PC-3 (cell line): Measurements from ENCODE around the gene GPSM3. TPM values are rescaled to one million over a fixed set of nuclear protein-coding genes. Genes with fewer than 3 reads are reported as not detected.

Experiments
- ATAC-seq: fragments of 200-7000 bp; cut with Tn5 transposase; 2 replicates; pipeline ENCODE4 v1.9.1; 2020; ENCODE audit warnings: mild to moderate bottlenecking, moderate library complexity
- BruUV-seq: library from RNA; stranded (reverse); fragments of 400-500 nt; replicated peaks from 2 replicates; lab custom pipeline; 2021; lab: Mats Ljungman, UMichigan
- CTCF ChIA-PET: fragments of 300-600 bp; sonication (Branson Sonifier 250); formaldehyde crosslinking; loops from one replicate; lab custom pipeline; 2022; ENCODE audit warnings: antibody characterized with exemption; lab: Charles Lee
- POLR2A ChIA-PET: fragments of 300-600 bp; sonication (Branson Sonifier 250); formaldehyde crosslinking; loops from one replicate; lab custom pipeline; 2022; ENCODE audit warnings: antibody characterized with exemption; ENCODE audit not compliant: unreplicated experiment; lab: Charles Lee
- DNase-seq: peaks from one replicate; pipeline ENCODE4 v3.0.0-alpha.2; 2015
- H2AFZ ChIP-seq: fragments of 300-600 bp; sonication (generic); 2 replicates; pipeline ENCODE4 v1.6.0; 2016; ENCODE audit warnings: antibody characterized with exemption, low read length
- H3F3A ChIP-seq: fragments of 300-600 bp; sonication (generic); one replicate; pipeline ENCODE4 v1.6.0; 2017; ENCODE audit warnings: antibody characterized with exemption, low read length, control low read depth, mild to moderate bottlenecking; ENCODE audit not compliant: unreplicated experiment
- H3K27ac ChIP-seq: fragments of 300-600 bp; sonication (generic); 2 replicates; pipeline ENCODE4 v1.5.1; 2016; ENCODE audit warnings: mild to moderate bottlenecking, low read length
- H3K27me3 ChIP-seq: fragments of 300-600 bp; sonication (generic); 2 replicates; pipeline ENCODE4 v1.6.1; 2016; ENCODE audit warnings: low read length, mixed read lengths
- H3K36me3 ChIP-seq: fragments of 300-600 bp; sonication (generic); 2 replicates; pipeline ENCODE4 v1.6.1; 2016; ENCODE audit warnings: low read depth, mixed run types, low read length, mixed read lengths
- H3K4me1 ChIP-seq: fragments of 300-600 bp; sonication (generic); 2 replicates; pipeline ENCODE4 v1.5.1; 2016; ENCODE audit warnings: low read length; ENCODE audit not compliant: insufficient read depth
- H3K4me2 ChIP-seq: fragments of 300-600 bp; sonication (generic); 2 replicates; pipeline ENCODE4 v1.6.0; 2016; ENCODE audit warnings: low read length
- H3K4me3 ChIP-seq: fragments of 300-600 bp; sonication (generic); 2 replicates; pipeline ENCODE4 v1.5.1; 2016; ENCODE audit warnings: mild to moderate bottlenecking, low read length, mixed read lengths
- H3K79me2 ChIP-seq: fragments of 300-600 bp; sonication (generic); 2 replicates; pipeline ENCODE4 v1.6.1; 2017; ENCODE audit warnings: low read length, mixed read lengths
- H3K9ac ChIP-seq: fragments of 300-600 bp; sonication (generic); 2 replicates; pipeline ENCODE4 v1.6.0; 2016; ENCODE audit warnings: mild to moderate bottlenecking, low read length
- H3K9me2 ChIP-seq: fragments of 300-600 bp; sonication (generic); replicated peaks from 2 replicates; pipeline ENCODE4 v1.6.1; 2016; ENCODE audit warnings: mixed run types, low read length, mixed read lengths
- H3K9me3 ChIP-seq: fragments of 300-600 bp; sonication (generic); 2 replicates; pipeline ENCODE4 v1.6.1; 2016; ENCODE audit warnings: low read length, mixed read lengths
- H4K20me1 ChIP-seq: fragments of 300-600 bp; sonication (generic); 2 replicates; pipeline ENCODE4 v1.6.1; 2016; ENCODE audit warnings: low read length, mixed read lengths
- EZH2 ChIP-seq: fragments of 300-600 bp; sonication (generic); IDR thresholded peaks from one replicate; pipeline ENCODE4 v1.6.1; 2017; ENCODE audit warnings: antibody characterized with exemption, mild to moderate bottlenecking, low read length; ENCODE audit not compliant: unreplicated experiment
- EZH2phosphoT487 ChIP-seq: fragments of 300-600 bp; sonication (generic); IDR thresholded peaks from 2 replicates; pipeline ENCODE4 v1.6.1; 2018; ENCODE audit warnings: mild to moderate bottlenecking, antibody characterized with exemption, low read length, borderline replicate concordance
- intact Hi-C: fragments of 100-400 bp; cut with micrococcal nuclease; formaldehyde crosslinking; loops from 2 replicates; pipeline ENCODE4 v1.9.0; 2023
- total RNA-seq: library from RNA; depleted of rRNA; stranded (reverse); fragments of >200 nt; gene quantifications from 2 replicates; pipeline ENCODE4 v1.2.3, GENCODE V29; 2014
- TF ChIP-seq, protein P1 (sequence below): fragments of 300-600 bp; sonication (generic); conservative IDR thresholded peaks from 2 replicates; pipeline ENCODE4 v1.5.1; 2017; ENCODE audit warnings: antibody characterized with exemption, low read depth, mild to moderate bottlenecking, low read length

Gene GPSM3
- total RNA-seq, 1 experiment from 2014 or later = 5.0 TPM

DNA sequence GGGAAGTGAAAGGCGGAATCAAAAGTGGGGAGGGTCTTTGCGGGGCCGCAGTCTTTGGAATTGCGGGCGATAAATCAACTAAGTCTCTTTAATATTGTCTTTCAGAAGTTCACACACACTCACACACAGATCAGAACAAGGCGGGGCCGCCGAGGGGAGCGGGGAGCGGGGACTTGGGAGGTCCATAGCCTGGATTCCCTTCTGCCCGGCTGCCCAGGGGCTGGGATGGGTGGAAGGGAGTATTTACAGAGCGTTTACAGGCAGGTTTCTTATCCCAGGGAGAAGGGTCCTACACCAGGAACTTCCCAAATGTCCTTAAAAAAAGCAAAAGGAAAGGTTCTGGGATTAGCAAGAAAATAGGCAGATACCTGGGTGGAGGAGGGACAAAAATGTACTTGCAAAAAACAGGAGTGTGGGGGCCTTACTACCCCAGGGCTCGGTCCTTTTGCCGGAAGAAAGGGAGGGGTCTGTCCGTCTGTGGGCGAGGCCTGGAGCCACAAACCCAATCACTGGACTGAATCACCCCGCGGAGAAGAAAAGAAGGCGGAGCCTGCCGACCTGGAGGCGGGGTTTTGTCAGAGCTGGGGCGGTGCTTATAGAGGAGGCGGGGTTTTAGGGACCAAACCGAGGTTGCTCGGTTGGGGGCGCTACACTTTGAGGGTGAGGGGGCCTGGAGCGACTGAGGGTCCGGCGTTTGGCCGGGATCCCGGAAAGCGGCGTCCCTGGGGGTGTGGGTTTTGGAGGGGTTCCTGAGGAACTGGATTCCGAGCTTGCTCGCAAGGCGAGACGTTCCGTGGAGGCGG lies 44.0 kb downstream of the GPSM3 start:
- Histone ChIP-seq H3K4me1 (peaks cover 7% of the 10 kb centered on the region), H3F3A (no peaks in the 10 kb centered on the region), H3K9me3 (no peaks in the 10 kb centered on the region), H3K27me3 (no peaks in the 10 kb centered on the region), H3K27ac (no peak overlapping the region), H3K9ac (no peak overlapping the region), H2AFZ (no peak overlapping the region), H3K4me2 (no peak overlapping the region), H3K79me2 (no peaks in the 10 kb centered on the region), H3K36me3 (no peaks in the 10 kb centered on the region), H3K9me2 (no peaks in the 10 kb centered on the region), H3K4me3 (no peak overlapping the region), H4K20me1 (no peaks in the 10 kb centered on the region)
- intact Hi-C loops = no loop called here
- ATAC-seq (no peak), DNase-seq (no peak)
- POLR2A ChIA-PET = no interaction called here
- BruUV-seq = no TSS peak
- CTCF ChIA-PET = interaction anchor here (0.6 kb wide), 1 partner anchor 51 kb away, joined by 3 read pairs; no protein-coding TSS in a partner anchor
- no peak for TF ChIP-seq EZH2phosphoT487
- TF ChIP-seq, protein P1, sequence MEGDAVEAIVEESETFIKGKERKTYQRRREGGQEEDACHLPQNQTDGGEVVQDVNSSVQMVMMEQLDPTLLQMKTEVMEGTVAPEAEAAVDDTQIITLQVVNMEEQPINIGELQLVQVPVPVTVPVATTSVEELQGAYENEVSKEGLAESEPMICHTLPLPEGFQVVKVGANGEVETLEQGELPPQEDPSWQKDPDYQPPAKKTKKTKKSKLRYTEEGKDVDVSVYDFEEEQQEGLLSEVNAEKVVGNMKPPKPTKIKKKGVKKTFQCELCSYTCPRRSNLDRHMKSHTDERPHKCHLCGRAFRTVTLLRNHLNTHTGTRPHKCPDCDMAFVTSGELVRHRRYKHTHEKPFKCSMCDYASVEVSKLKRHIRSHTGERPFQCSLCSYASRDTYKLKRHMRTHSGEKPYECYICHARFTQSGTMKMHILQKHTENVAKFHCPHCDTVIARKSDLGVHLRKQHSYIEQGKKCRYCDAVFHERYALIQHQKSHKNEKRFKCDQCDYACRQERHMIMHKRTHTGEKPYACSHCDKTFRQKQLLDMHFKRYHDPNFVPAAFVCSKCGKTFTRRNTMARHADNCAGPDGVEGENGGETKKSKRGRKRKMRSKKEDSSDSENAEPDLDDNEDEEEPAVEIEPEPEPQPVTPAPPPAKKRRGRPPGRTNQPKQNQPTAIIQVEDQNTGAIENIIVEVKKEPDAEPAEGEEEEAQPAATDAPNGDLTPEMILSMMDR = no peak

DNA sequence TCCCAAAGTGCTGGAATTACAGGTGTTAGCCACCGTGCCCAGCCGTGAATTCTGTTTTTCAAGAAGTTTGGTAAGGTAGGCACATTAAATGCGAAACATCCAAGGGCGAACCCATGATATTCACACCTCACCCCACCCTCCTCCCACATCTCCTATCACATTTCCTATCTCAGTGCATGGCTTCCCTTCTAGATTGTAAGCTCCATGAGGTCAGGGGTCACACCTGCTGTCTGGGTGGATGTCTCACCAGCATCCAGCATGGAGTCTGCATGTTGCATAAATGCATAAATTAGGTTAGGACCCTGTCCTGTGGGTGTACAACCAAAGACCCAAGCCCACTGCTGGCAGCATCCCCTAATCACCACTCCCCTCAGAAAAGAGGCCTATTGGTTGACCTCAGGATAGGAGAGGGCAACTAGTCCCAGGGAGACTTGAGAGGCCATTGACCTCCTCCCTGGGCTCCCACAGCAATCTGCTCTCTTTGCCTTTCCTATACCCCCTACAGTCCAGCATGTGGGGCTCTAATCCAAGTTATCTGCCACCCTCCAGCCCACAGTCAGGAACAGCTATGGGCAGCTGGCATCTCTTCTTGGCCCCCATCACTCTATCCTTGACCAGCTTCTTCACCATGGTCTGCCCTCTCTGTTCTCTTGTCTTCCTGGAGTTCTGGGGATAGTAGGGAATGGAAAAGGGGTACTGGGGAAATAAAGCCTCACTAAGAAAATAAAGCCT lies 44.9 kb downstream of the GPSM3 start:
- no peaks in the 10 kb centered on the region for H3K27me3 ChIP-seq
- H3K4me2 ChIP-seq = no peak overlapping the region
- H3K9ac ChIP-seq = no peak overlapping the region
- BruUV-seq = no TSS peak
- no peak overlapping the region for H3K27ac ChIP-seq
- ATAC-seq = peak; percentile 33; the same call in 1 of the 2 replicates
- H3K4me3 ChIP-seq = no peak overlapping the region
- H3F3A ChIP-seq = no peaks in the 10 kb centered on the region
- ChIA-PET POLR2A (no interaction called here), CTCF (no interaction called here)
- no peak for DNase-seq
- intact Hi-C loops = no loop called here
- H2AFZ ChIP-seq = no peak overlapping the region
- H3K9me2 ChIP-seq = no peaks in the 10 kb centered on the region
- no peaks in the 10 kb centered on the region for H3K36me3 ChIP-seq
- no peaks in the 10 kb centered on the region for H3K4me1 ChIP-seq
- TF ChIP-seq EZH2phosphoT487 = no peak
- TF ChIP-seq EZH2 = no peak
- H4K20me1 ChIP-seq = no peaks in the 10 kb centered on the region
- no peaks in the 10 kb centered on the region for H3K9me3 ChIP-seq
- H3K79me2 ChIP-seq = no peaks in the 10 kb centered on the region

DNA sequence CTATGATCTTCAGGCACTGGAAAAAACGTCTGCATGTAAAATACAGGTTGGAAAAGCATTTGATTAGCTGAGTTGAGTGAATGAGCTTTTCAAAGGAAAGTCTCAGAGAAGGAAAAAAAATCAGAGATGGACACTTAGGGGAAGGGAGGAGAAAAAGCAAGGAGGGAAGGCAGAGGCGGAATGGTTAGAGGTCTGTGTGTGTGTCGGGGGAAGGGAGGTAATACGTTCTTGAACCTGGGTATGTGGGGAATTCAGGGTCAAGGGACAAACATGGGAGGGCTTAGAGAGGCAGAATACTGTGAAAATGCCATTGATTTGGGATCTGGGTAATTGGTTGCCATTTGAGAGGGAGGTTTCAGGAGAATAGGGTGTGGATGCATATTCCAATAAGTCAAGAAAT lies 45.8 kb downstream of the GPSM3 start:
- H2AFZ ChIP-seq = no peak overlapping the region
- CTCF ChIA-PET = no interaction called here

More for the DNA sequence above, 45.8 kb downstream of the GPSM3 start:
- H3K27ac ChIP-seq = no peak overlapping the region
- H4K20me1 ChIP-seq = no peaks in the 10 kb centered on the region
- H3K9me2 ChIP-seq = no peaks in the 10 kb centered on the region
- DNase-seq (no peak), ATAC-seq (no peak)
- H3K4me1 ChIP-seq = no peaks in the 10 kb centered on the region
- no peak overlapping the region for H3K4me2 ChIP-seq
- H3K36me3 ChIP-seq = no peaks in the 10 kb centered on the region
- intact Hi-C loops = no loop called here
- no peaks in the 10 kb centered on the region for H3K79me2 ChIP-seq
- H3K27me3 ChIP-seq = no peaks in the 10 kb centered on the region
- no peak overlapping the region for H3K9ac ChIP-seq
- TF ChIP-seq EZH2phosphoT487 (no peak), EZH2 (no peak)
- TF ChIP-seq, protein P1 = no peak
- no peak overlapping the region for H3K4me3 ChIP-seq
- H3F3A ChIP-seq = no peaks in the 10 kb centered on the region
- H3K9me3 ChIP-seq = no peaks in the 10 kb centered on the region
- POLR2A ChIA-PET = no interaction called here
- no TSS peak for BruUV-seq
